ENCODE results near the gene SMIM14.

DNA sequence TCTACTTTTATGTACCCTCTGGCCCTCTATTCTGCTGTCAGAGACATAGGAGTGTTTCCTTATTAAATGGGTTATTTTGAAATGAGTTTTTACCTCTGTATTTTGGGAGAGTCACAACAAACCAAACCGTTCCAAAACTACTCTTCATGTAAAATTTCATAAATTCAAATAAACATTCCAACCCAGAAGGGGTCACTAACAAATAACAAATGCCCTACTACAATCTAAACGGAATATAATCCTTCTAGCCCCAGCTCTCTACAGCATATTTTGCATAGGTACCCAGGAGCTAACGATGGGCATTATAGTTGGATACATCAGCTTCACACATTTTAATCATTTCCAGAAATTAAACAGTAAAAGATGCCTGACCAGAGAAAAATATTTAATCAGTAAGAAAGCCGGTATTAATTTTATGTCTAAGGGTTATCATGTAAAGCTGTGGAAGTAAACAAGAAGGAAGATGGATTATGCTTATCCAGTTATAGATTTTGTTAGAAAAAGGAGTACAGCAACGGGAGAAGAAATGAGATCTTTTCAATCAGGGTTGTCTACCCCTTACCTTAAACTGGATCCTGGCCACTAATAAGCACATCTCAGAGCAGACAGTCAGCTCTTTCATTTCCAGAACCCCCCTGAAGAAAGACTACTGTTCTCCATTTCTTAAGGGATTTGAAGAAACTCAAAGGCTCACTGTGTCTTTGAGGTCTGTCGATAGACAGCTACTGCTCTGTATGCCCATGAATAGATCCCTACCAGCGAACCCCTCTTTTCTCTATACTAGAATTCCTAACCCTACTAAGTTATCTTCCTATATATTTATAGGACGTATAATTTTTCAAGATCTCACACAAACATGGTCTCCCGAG, 112.6 kb downstream of the SMIM14 start:
- TF ChIP-seq, protein P1, sequence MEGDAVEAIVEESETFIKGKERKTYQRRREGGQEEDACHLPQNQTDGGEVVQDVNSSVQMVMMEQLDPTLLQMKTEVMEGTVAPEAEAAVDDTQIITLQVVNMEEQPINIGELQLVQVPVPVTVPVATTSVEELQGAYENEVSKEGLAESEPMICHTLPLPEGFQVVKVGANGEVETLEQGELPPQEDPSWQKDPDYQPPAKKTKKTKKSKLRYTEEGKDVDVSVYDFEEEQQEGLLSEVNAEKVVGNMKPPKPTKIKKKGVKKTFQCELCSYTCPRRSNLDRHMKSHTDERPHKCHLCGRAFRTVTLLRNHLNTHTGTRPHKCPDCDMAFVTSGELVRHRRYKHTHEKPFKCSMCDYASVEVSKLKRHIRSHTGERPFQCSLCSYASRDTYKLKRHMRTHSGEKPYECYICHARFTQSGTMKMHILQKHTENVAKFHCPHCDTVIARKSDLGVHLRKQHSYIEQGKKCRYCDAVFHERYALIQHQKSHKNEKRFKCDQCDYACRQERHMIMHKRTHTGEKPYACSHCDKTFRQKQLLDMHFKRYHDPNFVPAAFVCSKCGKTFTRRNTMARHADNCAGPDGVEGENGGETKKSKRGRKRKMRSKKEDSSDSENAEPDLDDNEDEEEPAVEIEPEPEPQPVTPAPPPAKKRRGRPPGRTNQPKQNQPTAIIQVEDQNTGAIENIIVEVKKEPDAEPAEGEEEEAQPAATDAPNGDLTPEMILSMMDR (IDR thresholded peaks at IDR 0.05) = no peak
- TF ChIP-seq POLR2A (IDR thresholded peaks at IDR 0.05) = no peak
